ENCODE results near the gene THOC5.
"Not testable (repeated sequence)": the region's sequence is repeated elsewhere in the genome, so short reads cannot be mapped to it uniquely, and the experiment has no call there.

The THOC5 gene

GRCh38 chr22:29553351-29554224, at the start of gene THOC5:
TSS of gene THOC5 (minus strand) at chr22:29553757. CDS start at chr22:29549147, 4,610 bp downstream.
- DNase-seq (ENCODE audit: low spot score): peak; percentile 99

- no peak for DNase-seq (ENCODE audit: low spot score)
Observed at GRCh38 chr22:29598684-29599020, 45.1 kb upstream of the THOC5 start.

- DNase-seq (ENCODE audit: low spot score): not testable (repeated sequence)
Observed at GRCh38 chr22:29597871-29598683, 44.5 kb upstream of the THOC5 start.

GRCh38 chr22:29596408-29596807, 42.9 kb upstream of the THOC5 start:
- DNase-seq (ENCODE audit: low spot score): no peak

- not testable (repeated sequence) for DNase-seq (ENCODE audit: low spot score)
Observed at GRCh38 chr22:29594447-29594846, 40.9 kb upstream of the THOC5 start.

- DNase-seq (ENCODE audit: low spot score): peak; percentile 51
Observed at GRCh38 chr22:29593923-29594322, 40.4 kb upstream of the THOC5 start.

- DNase-seq (ENCODE audit: low spot score): no peak
Observed at GRCh38 chr22:29587938-29588699, 34.6 kb upstream of the THOC5 start.

GRCh38 chr22:29586193-29586705, 32.7 kb upstream of the THOC5 start:
- not testable (repeated sequence) for DNase-seq (ENCODE audit: low spot score)

GRCh38 chr22:29584975-29585374, 31.4 kb upstream of the THOC5 start:
- no peak for DNase-seq (ENCODE audit: low spot score)

GRCh38 chr22:29581799-29582198, 28.2 kb upstream of the THOC5 start:
- no peak for DNase-seq (ENCODE audit: low spot score)

GRCh38 chr22:29580200-29580810, 26.7 kb upstream of the THOC5 start:
- DNase-seq (ENCODE audit: low spot score): peak; percentile 80

- DNase-seq (ENCODE audit: low spot score): no peak
Observed at GRCh38 chr22:29578462-29579200, 25.1 kb upstream of the THOC5 start.

- peak; percentile 65 for DNase-seq (ENCODE audit: low spot score)
Observed at GRCh38 chr22:29574762-29575450, 21.3 kb upstream of the THOC5 start.

GRCh38 chr22:29570912-29571549, 17.5 kb upstream of the THOC5 start:
- no peak for DNase-seq (ENCODE audit: low spot score)

GRCh38 chr22:29570456-29570855, 16.9 kb upstream of the THOC5 start:
- DNase-seq (ENCODE audit: low spot score): no peak

GRCh38 chr22:29569011-29569678, 15.6 kb upstream of the THOC5 start:
- peak; percentile 46 for DNase-seq (ENCODE audit: low spot score)

- DNase-seq (ENCODE audit: low spot score): no peak
Observed at GRCh38 chr22:29567338-29567737, 13.8 kb upstream of the THOC5 start.

- DNase-seq (ENCODE audit: low spot score): not testable (repeated sequence)
Observed at GRCh38 chr22:29566513-29566912, 13.0 kb upstream of the THOC5 start.
